Measurements from ENCODE around the gene MED26. TPM values are rescaled to one million over a fixed set of nuclear protein-coding genes. Genes with fewer than 3 reads are reported as not detected.

MED26 gene
- total and polyA plus RNA-seq, 2 experiments from 2014 or later, result 7.4 to 15.4 TPM

DNA sequence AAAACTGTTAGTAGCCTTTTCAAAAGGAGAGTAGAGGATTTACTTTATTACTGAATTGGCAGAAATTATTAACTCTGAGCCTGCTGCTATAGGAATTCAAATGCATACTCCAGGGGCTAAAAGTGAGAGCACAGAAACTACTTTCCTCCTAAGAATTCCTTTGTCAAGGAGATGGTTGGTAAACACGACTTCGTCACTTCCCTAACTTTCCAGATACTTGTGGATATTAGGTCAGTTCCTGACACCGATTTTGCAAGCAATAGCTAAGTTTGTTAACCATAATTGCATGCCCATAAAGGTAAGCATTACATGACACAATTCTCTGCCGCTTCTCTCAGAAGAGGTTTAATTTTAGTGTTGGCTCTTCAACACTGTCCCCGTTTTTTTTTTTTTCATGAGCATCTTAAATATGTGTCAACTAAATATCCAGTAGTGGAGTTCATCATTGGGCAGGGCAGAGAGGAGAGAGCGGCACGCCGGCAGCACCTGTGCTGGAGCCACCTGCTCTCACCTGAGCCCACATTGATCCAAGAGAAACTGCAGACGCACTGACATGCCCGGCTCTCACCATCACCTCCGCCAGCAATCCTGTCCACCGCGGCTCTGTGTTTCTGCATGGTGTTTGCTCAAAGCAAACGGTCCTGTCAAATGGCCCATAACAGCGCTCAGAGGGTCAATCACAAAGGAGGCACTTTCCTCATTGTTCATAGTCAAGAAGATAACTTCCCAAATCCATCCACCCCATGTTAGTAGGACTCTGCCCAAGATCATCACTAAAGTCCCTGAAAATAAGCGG is 2.6 kb downstream of the MED26 start:
- Histone ChIP-seq H3K4me3 (no peak overlapping the region), H3K79me2 (replicated peaks; ENCODE audit: insufficient read depth) (peaks cover 74% of the 10 kb centered on the region), H3K27me3 (ENCODE audit: insufficient read depth) (no peaks in the 10 kb centered on the region), H2AFZ (no peak overlapping the region), H3K36me3 (ENCODE audit: insufficient read depth) (no peaks in the 10 kb centered on the region), H3K27ac (ENCODE audit: low read depth) (peak overlapping the region; percentile 34; the same call in 1 of the 2 replicates), H3F3A (replicated peaks; ENCODE audit: low read depth) (peaks cover 6% of the 10 kb centered on the region; the same call in 1 of the 2 replicates), H3K4me1 (ENCODE audit: insufficient read depth) (peaks cover 9% of the 10 kb centered on the region), H4K20me1 (replicated peaks; ENCODE audit: insufficient read depth) (peaks cover 50% of the 10 kb centered on the region), H3K9me2 (ENCODE audit: insufficient read depth) (no peaks in the 10 kb centered on the region), H3K4me2 (no peak overlapping the region)
- Mint-ChIP-seq H3K27me3 (ENCODE audit: insufficient read depth, low read depth, poor library complexity) (peaks cover 19% of the 10 kb centered on the region), H3K27ac (no peak overlapping the region), H3K4me3 (peak overlapping the region; percentile 45), H3K36me3 (ENCODE audit: low read depth) (peaks cover 3% of the 10 kb centered on the region; the same call in 2 of the 3 replicates), H3K9me3 (no peaks in the 10 kb centered on the region; the same call in 2 of the 3 replicates), H3K4me1 (peaks cover 28% of the 10 kb centered on the region)
- no peak for DNase-seq (ENCODE audit: low spot score)
- no peak for ATAC-seq
- TF ChIP-seq POLR2AphosphoS5 (IDR thresholded peaks at IDR 0.05; ENCODE audit: low read depth), result no peak
- TF ChIP-seq NANOG (IDR thresholded peaks at IDR 0.05; ENCODE audit: borderline replicate concordance), result no peak
- TF ChIP-seq STAT1 (IDR thresholded peaks at IDR 0.05; ENCODE audit: unreplicated experiment), result no peak
- TF ChIP-seq, protein P1, sequence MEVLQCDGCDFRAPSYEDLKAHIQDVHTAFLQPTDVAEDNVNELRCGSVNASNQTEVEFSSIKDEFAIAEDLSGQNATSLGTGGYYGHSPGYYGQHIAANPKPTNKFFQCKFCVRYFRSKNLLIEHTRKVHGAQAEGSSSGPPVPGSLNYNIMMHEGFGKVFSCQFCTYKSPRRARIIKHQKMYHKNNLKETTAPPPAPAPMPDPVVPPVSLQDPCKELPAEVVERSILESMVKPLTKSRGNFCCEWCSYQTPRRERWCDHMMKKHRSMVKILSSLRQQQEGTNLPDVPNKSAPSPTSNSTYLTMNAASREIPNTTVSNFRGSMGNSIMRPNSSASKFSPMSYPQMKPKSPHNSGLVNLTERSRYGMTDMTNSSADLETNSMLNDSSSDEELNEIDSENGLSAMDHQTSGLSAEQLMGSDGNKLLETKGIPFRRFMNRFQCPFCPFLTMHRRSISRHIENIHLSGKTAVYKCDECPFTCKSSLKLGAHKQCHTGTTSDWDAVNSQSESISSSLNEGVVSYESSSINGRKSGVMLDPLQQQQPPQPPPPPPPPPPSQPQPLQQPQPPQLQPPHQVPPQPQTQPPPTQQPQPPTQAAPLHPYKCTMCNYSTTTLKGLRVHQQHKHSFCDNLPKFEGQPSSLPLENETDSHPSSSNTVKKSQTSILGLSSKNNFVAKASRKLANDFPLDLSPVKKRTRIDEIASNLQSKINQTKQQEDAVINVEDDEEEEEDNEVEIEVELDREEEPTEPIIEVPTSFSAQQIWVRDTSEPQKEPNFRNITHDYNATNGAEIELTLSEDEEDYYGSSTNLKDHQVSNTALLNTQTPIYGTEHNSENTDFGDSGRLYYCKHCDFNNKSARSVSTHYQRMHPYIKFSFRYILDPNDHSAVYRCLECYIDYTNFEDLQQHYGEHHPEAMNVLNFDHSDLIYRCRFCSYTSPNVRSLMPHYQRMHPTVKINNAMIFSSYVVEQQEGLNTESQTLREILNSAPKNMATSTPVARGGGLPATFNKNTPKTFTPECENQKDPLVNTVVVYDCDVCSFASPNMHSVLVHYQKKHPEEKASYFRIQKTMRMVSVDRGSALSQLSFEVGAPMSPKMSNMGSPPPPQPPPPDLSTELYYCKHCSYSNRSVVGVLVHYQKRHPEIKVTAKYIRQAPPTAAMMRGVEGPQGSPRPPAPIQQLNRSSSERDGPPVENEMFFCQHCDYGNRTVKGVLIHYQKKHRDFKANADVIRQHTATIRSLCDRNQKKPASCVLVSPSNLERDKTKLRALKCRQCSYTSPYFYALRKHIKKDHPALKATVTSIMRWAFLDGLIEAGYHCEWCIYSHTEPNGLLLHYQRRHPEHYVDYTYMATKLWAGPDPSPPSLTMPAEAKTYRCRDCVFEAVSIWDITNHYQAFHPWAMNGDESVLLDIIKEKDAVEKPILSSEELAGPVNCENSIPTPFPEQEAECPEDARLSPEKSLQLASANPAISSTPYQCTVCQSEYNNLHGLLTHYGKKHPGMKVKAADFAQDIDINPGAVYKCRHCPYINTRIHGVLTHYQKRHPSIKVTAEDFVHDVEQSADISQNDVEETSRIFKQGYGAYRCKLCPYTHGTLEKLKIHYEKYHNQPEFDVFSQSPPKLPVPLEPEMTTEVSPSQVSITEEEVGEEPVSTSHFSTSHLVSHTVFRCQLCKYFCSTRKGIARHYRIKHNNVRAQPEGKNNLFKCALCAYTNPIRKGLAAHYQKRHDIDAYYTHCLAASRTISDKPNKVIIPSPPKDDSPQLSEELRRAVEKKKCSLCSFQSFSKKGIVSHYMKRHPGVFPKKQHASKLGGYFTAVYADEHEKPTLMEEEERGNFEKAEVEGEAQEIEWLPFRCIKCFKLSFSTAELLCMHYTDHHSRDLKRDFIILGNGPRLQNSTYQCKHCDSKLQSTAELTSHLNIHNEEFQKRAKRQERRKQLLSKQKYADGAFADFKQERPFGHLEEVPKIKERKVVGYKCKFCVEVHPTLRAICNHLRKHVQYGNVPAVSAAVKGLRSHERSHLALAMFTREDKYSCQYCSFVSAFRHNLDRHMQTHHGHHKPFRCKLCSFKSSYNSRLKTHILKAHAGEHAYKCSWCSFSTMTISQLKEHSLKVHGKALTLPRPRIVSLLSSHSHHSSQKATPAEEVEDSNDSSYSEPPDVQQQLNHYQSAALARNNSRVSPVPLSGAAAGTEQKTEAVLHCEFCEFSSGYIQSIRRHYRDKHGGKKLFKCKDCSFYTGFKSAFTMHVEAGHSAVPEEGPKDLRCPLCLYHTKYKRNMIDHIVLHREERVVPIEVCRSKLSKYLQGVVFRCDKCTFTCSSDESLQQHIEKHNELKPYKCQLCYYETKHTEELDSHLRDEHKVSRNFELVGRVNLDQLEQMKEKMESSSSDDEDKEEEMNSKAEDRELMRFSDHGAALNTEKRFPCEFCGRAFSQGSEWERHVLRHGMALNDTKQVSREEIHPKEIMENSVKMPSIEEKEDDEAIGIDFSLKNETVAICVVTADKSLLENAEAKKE (CRISPR knock-in tag; IDR thresholded peaks at IDR 0.05), result no peak
- TF ChIP-seq EZH2 (IDR thresholded peaks at IDR 0.05; ENCODE audit: low read depth, unreplicated experiment), result no peak
- TF ChIP-seq, protein P2, sequence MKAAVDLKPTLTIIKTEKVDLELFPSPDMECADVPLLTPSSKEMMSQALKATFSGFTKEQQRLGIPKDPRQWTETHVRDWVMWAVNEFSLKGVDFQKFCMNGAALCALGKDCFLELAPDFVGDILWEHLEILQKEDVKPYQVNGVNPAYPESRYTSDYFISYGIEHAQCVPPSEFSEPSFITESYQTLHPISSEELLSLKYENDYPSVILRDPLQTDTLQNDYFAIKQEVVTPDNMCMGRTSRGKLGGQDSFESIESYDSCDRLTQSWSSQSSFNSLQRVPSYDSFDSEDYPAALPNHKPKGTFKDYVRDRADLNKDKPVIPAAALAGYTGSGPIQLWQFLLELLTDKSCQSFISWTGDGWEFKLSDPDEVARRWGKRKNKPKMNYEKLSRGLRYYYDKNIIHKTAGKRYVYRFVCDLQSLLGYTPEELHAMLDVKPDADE (IDR thresholded peaks at IDR 0.05), result no peak
- TF ChIP-seq JUNB (IDR thresholded peaks at IDR 0.05; ENCODE audit: unreplicated experiment), result no peak
- TF ChIP-seq ZNF114 (CRISPR knock-in tag; IDR thresholded peaks at IDR 0.05), result no peak
- TF ChIP-seq, protein P3, sequence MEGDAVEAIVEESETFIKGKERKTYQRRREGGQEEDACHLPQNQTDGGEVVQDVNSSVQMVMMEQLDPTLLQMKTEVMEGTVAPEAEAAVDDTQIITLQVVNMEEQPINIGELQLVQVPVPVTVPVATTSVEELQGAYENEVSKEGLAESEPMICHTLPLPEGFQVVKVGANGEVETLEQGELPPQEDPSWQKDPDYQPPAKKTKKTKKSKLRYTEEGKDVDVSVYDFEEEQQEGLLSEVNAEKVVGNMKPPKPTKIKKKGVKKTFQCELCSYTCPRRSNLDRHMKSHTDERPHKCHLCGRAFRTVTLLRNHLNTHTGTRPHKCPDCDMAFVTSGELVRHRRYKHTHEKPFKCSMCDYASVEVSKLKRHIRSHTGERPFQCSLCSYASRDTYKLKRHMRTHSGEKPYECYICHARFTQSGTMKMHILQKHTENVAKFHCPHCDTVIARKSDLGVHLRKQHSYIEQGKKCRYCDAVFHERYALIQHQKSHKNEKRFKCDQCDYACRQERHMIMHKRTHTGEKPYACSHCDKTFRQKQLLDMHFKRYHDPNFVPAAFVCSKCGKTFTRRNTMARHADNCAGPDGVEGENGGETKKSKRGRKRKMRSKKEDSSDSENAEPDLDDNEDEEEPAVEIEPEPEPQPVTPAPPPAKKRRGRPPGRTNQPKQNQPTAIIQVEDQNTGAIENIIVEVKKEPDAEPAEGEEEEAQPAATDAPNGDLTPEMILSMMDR (conservative IDR thresholded peaks at IDR 0.05; ENCODE audit: low read depth in 2 of 2), result no peak
- no peak for TF ChIP-seq EZH2phosphoT487 (IDR thresholded peaks at IDR 0.05; ENCODE audit: unreplicated experiment)
- TF ChIP-seq CREB1 (CRISPR knock-in tag; IDR thresholded peaks at IDR 0.05; ENCODE audit: low read depth), result no peak
- TF ChIP-seq ZNF331 (CRISPR knock-in tag; IDR thresholded peaks at IDR 0.05; ENCODE audit: low read depth), result no peak
- TF ChIP-seq, protein P4, sequence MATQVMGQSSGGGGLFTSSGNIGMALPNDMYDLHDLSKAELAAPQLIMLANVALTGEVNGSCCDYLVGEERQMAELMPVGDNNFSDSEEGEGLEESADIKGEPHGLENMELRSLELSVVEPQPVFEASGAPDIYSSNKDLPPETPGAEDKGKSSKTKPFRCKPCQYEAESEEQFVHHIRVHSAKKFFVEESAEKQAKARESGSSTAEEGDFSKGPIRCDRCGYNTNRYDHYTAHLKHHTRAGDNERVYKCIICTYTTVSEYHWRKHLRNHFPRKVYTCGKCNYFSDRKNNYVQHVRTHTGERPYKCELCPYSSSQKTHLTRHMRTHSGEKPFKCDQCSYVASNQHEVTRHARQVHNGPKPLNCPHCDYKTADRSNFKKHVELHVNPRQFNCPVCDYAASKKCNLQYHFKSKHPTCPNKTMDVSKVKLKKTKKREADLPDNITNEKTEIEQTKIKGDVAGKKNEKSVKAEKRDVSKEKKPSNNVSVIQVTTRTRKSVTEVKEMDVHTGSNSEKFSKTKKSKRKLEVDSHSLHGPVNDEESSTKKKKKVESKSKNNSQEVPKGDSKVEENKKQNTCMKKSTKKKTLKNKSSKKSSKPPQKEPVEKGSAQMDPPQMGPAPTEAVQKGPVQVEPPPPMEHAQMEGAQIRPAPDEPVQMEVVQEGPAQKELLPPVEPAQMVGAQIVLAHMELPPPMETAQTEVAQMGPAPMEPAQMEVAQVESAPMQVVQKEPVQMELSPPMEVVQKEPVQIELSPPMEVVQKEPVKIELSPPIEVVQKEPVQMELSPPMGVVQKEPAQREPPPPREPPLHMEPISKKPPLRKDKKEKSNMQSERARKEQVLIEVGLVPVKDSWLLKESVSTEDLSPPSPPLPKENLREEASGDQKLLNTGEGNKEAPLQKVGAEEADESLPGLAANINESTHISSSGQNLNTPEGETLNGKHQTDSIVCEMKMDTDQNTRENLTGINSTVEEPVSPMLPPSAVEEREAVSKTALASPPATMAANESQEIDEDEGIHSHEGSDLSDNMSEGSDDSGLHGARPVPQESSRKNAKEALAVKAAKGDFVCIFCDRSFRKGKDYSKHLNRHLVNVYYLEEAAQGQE (IDR thresholded peaks at IDR 0.05; ENCODE audit: unreplicated experiment), result no peak
